Measurements from ENCODE around the gene ILF3.

ILF3 gene

DNA sequence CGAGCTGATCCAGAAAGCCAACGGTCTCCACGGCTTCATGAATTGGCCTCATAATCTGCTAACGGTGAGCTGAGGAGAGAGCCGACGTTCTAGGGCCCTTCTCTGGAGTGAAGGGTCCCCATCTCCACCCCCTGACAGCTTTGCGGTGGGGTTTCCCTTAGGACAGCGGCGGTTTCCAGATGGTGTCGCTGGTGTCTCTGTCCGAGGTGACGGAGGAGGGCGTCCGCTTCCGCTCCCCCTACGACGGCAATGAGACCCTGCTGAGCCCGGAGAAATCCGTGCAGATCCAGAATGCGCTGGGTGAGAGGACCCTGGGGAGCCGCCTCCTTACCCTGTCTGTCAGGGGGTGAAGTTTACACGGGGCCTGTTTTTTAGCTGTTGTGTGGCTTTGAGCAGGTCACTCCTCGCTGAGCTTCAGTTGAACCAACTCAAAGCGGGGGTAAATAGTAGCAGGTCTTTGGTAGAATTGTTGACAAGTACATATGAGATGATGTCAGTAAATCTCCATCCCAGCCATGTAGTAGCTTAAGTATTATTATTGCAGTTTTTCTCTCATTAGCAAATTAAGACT, 47.9 kb downstream of the ILF3 start:
- peak; percentile 16 for DNase-seq

GRCh38 chr19:10706990-10707389, 52.8 kb downstream of the ILF3 start:
- no peak for DNase-seq

- no peak for DNase-seq
Measured at GRCh38 chr19:10707440-10707839, 53.3 kb downstream of the ILF3 start.

- DNase-seq = no peak
Measured at GRCh38 chr19:10708291-10708690, 54.1 kb downstream of the ILF3 start.

DNA sequence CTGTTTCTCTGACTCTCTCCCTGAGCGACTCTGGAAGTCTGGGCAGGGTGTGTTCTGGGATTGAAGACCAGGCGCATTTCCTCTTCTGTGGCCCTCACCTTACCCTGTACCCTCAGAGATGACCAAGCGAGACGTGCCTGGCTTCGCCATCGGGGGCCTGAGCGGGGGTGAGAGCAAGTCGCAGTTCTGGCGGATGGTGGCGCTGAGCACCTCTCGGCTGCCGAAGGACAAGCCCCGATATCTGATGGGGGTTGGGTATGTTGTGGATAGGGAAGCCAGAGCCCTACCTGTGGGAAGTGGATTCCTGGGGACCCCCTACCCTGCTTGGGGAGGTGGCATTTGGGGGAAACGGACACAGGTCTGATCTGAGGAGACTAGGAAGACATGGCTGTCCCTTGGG, 57.9 kb downstream of the ILF3 start:
- DNase-seq = no peak

DNA sequence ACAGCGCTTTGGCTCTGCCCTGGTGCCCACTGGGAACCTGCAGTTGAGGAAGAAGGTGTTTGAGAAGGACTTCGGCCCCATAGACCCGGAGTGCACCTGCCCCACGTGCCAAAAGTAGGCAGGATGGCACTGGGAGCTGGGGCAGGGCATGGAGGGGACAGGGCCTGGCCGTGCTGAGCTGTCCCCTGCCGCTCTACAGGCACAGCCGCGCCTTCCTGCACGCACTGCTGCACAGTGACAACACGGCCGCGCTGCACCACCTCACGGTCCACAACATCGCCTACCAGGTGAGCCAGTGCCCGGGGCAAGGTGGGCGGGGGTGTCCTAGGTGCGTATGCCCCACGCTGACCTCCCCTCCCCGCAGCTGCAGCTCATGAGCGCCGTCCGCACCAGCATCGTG, 58.6 kb downstream of the ILF3 start:
- DNase-seq = no peak

GRCh38 chr19:10713317-10713716, 59.2 kb downstream of the ILF3 start:
- no peak for DNase-seq

- DNase-seq = no peak
Measured at GRCh38 chr19:10717054-10717355, 62.9 kb downstream of the ILF3 start.

GRCh38 chr19:10717356-10718204, 63.4 kb downstream of the ILF3 start, which contains the start of gene DNM2:
DNM2 (plus strand) TSS chr19:10718079; CDS start chr19:10718243, 164 bp downstream.
- DNase-seq = peak; percentile 100

- peak; percentile 56 for DNase-seq
Measured at GRCh38 chr19:10718205-10719196, 64.4 kb downstream of the ILF3 start.

GRCh38 chr19:10719466-10719961, 65.4 kb downstream of the ILF3 start:
- no peak for DNase-seq

- no peak for DNase-seq
Measured at GRCh38 chr19:10720607-10721125, 66.5 kb downstream of the ILF3 start.

DNA sequence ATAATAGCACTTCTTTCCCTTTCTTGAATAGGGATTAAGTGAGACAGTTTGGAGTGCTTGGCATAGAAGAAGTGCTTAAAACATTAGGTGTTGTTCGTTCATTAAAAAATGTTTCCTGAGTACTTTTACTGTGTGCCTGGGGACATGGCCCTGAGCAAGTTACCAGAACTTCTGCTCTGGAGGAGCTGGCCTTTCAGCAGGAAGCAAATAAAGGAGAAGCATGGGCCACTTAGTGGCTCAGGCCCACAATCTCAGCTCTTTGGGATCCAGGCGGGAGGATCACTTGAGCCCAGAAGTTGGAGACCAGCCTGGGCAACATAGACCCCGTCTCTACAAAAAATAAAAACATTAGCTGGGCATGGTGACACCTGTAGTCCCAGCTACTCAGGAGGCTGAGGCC, 69.4 kb downstream of the ILF3 start:
- DNase-seq = no peak

GRCh38 chr19:10724573-10725071, 70.5 kb downstream of the ILF3 start:
- no peak for DNase-seq

- no peak for DNase-seq
Measured at GRCh38 chr19:10725415-10725814, 71.3 kb downstream of the ILF3 start.

- no peak for DNase-seq
Measured at GRCh38 chr19:10726268-10726667, 72.1 kb downstream of the ILF3 start.

DNA sequence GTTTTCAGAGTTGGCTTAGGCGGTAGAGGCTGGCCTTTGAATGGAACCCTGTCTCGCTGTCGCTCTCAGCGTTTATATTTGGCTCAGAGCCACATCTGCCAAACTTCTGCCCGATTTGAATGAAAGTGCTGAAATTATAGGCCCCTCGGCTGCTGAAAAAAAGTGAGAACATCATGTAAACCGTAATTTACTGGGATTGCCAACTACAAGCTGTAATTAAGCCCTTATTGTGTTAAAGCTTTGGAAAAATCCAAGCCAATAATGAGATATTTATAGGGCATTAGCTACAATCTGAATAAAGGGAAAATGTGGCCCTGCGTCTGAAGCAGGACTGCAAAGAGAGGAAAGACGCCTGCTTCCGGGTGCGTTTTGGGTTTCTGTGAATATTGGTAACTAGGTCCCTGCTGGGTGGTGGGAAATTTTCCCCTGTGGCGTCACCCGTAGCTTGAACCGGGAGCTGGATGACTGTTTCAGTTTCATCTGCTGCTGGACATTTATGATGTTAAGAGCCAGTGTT, 73.6 kb downstream of the ILF3 start:
- no peak for DNase-seq

DNA sequence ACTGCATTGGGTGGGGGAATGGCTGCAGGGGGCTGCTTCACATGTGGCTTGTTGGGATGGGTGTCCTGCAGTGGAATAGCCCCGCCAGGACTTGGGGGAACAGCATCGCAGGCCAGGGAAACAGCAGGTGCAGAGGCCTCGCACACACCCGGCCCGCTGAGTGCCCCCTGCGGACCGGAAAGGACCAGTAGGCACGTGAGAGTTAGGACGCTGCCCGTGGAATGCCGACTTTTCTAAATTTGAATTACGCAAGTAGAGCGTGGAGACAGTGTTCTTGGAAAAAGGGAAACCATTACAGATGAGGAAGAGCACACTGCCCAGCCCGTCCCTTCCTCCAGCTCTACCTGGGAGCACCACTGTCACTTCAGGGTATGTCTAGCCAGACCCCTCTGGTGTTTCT, 75.3 kb downstream of the ILF3 start:
- no peak for DNase-seq

GRCh38 chr19:10730932-10731331, 76.8 kb downstream of the ILF3 start:
- no peak for DNase-seq

DNA sequence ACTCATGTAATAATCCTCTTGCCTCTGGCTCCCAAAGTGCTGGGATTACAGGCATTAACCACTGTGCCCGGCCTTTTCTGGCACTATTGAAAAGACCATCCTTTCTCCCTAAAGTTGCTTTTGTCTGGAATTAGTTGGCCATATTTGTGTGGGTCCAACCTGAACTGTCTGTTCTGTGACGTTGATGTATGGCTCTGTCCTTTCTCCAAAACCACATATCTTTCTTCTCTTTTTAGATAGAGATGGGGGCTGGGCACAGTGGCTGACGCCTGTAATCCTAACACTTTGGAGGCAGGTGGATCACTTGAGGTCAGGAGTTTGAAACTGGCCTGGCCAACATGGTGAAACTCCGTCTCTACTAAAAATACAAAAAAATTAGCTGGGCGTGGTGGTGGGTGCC, 81.6 kb downstream of the ILF3 start:
- no peak for DNase-seq

DNA sequence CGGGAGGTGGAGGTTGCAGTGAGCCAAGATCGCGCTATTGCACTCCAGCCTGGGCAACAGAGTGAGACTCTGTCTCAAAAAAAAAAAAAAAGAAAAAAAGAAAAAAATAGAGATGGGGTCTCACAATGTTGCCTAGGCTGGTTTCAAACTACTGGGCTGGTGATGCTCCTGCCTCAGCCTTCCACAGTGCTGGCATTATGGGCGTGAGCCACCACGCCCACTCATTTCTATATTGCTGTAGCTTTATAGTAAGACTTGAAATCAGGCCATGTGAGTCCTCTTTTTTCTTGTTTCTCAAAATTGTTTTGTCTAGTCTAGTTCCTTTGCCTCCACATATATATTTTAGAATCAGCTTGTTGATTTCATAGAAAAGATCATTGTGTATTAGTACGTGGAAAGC, 82.0 kb downstream of the ILF3 start:
- DNase-seq = no peak

GRCh38 chr19:10736916-10737551, 82.9 kb downstream of the ILF3 start:
- DNase-seq = no peak
